Keratinocyte (primary cell): ENCODE results near the gene EP300. TPM values are rescaled to one million over a fixed set of nuclear protein-coding genes. Genes with fewer than 3 reads are reported as not detected.

Experiments
- DNase-seq: peaks from one replicate; pipeline ENCODE4 v3.0.0-alpha.2; 2011; ENCODE audit warnings: low read depth, missing footprints, low spot score
- FAIRE-seq: peaks from 2 replicates; lab custom pipeline; 2011; peaks lifted over from hg19 to GRCh38; lab: Jason Lieb, UNC
- H2AFZ ChIP-seq: 2 replicates; pipeline ENCODE4 v1.6.0; 2012; ENCODE audit warnings: low read length, control low read depth, inconsistent platforms; ENCODE audit not compliant: control insufficient read depth
- H3K27ac ChIP-seq: 2 replicates; pipeline ENCODE4 v1.5.1; 2011; ENCODE audit warnings: low read length; ENCODE audit not compliant: control insufficient read depth, insufficient read depth
- H3K27me3 ChIP-seq: 3 replicates; pipeline ENCODE4 v1.6.0; 2011; ENCODE audit warnings: low read length; ENCODE audit not compliant: control insufficient read depth, insufficient read depth; ENCODE audit errors: extremely low read depth
- H3K36me3 ChIP-seq, 2 experiments: 2 replicates in 1 of 2; 3 replicates in 1 of 2; pipeline ENCODE4 v1.5.1; 2011; ENCODE audit warnings: low read length in 2 of 2, mild to moderate bottlenecking in 1 of 2; ENCODE audit not compliant: control insufficient read depth in 2 of 2, insufficient read depth in 2 of 2; ENCODE audit errors: extremely low read depth in 1 of 2
- H3K4me1 ChIP-seq: 3 replicates; pipeline ENCODE4 v1.5.1; 2011; ENCODE audit warnings: low read length; ENCODE audit not compliant: control insufficient read depth, insufficient read depth; ENCODE audit errors: extremely low read depth
- H3K4me2 ChIP-seq: 3 replicates; pipeline ENCODE4 v1.6.0; 2011; ENCODE audit warnings: low read depth, low read length; ENCODE audit not compliant: control insufficient read depth, insufficient read depth; ENCODE audit errors: extremely low read depth
- H3K4me3 ChIP-seq, 3 experiments: fragments of 200-600 bp in 1 of 3; sonication (generic) in 1 of 3; 2 replicates in 2 of 3; 3 replicates in 1 of 3; pipeline ENCODE4 v1.5.1; 2011 to 2016; ENCODE audit warnings: low read length in 3 of 3, mild to moderate bottlenecking in 3 of 3, control low read depth in 2 of 3, inconsistent platforms in 1 of 3, low read depth in 1 of 3, mixed read lengths in 1 of 3, mixed run types in 1 of 3, moderate library complexity in 1 of 3; ENCODE audit not compliant: control insufficient read depth in 2 of 3, insufficient read depth in 2 of 3; ENCODE audit errors: extremely low read depth in 1 of 3
- H3K79me2 ChIP-seq: 2 replicates; pipeline ENCODE4 v1.6.0; 2012; ENCODE audit warnings: low read length; ENCODE audit not compliant: control insufficient read depth, insufficient read depth
- H3K9ac ChIP-seq: 3 replicates; pipeline ENCODE4 v1.6.0; 2011; ENCODE audit warnings: low read length; ENCODE audit not compliant: control insufficient read depth, insufficient read depth; ENCODE audit errors: extremely low read depth
- H3K9me1 ChIP-seq: 3 replicates; pipeline ENCODE4 v1.6.0; 2011; ENCODE audit warnings: low read length; ENCODE audit not compliant: control insufficient read depth, insufficient read depth; ENCODE audit errors: extremely low read depth
- H3K9me3 ChIP-seq: 2 replicates; pipeline ENCODE4 v1.5.1; 2012; ENCODE audit warnings: low read depth, low read length; ENCODE audit not compliant: control insufficient read depth
- H4K20me1 ChIP-seq: 3 replicates; pipeline ENCODE4 v1.6.0; 2011; ENCODE audit warnings: low read length; ENCODE audit not compliant: control insufficient read depth, insufficient read depth; ENCODE audit errors: extremely low read depth
- CTCF ChIP-seq, 3 experiments: IDR thresholded peaks in 1 of 3; conservative IDR thresholded peaks in 1 of 3; optimal IDR thresholded peaks in 1 of 3; 2 replicates in 2 of 3; 3 replicates in 1 of 3; pipeline versions ENCODE3 to v1.5.1; 2011; ENCODE audit warnings: low read length in 3 of 3, mild to moderate bottlenecking in 3 of 3, moderate library complexity in 2 of 3, control low read depth in 1 of 3, inconsistent platforms in 1 of 3; ENCODE audit not compliant: insufficient read depth in 2 of 3; ENCODE audit errors: extremely low read depth in 1 of 3
- EZH2 ChIP-seq: IDR thresholded peaks from one replicate; pipeline ENCODE4 v1.6.1; 2012; ENCODE audit warnings: inconsistent platforms, mild to moderate bottlenecking, low read length, moderate library complexity
- dilution Hi-C: fragments of 300-500 bp; cut with MboI; formaldehyde crosslinking; loops from one replicate; pipeline ENCODE4 v1.7.0; 2020; ENCODE audit warnings: low sequenced_read_pairs; ENCODE audit not compliant: extremely low pct_ligation_motif_present
- polyA plus RNA-seq, 5 experiments: library from polyadenylated mRNA; depleted of rRNA in 3 of 5; stranded (reverse) in 3 of 5; stranded (forward) in 1 of 5; unstranded in 1 of 5; fragments of >200 nt; gene quantifications; 1 replicate in 1 of 5; 2 replicates in 3 of 5; 3 replicates in 1 of 5; pipeline versions ENCODE4 v1.2.1 to v1.2.3, GENCODE V29; 2011 to 2012; ENCODE audit warnings: missing spikeins in 2 of 5, low read depth in 1 of 5, low replicate concordance in 1 of 5
- small RNA-seq, 3 experiments: library from RNA; depleted of rRNA; stranded (forward); fragments of <200 nt; gene quantifications; one replicate each; pipeline ENCODE3, GENCODE V24; 2012; ENCODE audit warnings: low read depth in 3 of 3, low replicate concordance in 1 of 3; ENCODE audit not compliant: insufficient read length in 3 of 3

The EP300 gene
- polyA plus RNA-seq, 1 donor (not counting 4 experiments of a cell fraction or from before 2014, with no cell fraction given), result 10.5 TPM

GRCh38 chr22:41229215-41229614 lies 136.8 kb downstream of the EP300 start:
- dilution Hi-C loops, result no loop called here
- no peak overlapping the region for H3K9ac ChIP-seq
- no peak for DNase-seq
- H3K9me3 ChIP-seq, result no peaks in the 10 kb centered on the region
- no peak overlapping the region for H3K4me2 ChIP-seq
- H3K4me3 ChIP-seq, result no peak overlapping the region
- peaks cover 33 to 37% of the 10 kb centered on the region in 2 experiments for H3K36me3 ChIP-seq
- no peaks in the 10 kb centered on the region for H3K79me2 ChIP-seq
- peaks cover 2% of the 10 kb centered on the region for H3K4me1 ChIP-seq
- FAIRE-seq, result no peak
- H3K27ac ChIP-seq, result no peak overlapping the region
- no peaks in the 10 kb centered on the region for H4K20me1 ChIP-seq
- TF ChIP-seq CTCF (optimal IDR thresholded peaks at IDR 0.05 in 1 of 3, IDR thresholded peaks at IDR 0.05 in 1 of 3, conservative IDR thresholded peaks at IDR 0.05 in 1 of 3; ENCODE audit: extremely low read depth in 1 of 3, insufficient read depth in 2 of 3, low read length in 3 of 3), result no peak
- no peak for TF ChIP-seq EZH2
- no peak overlapping the region for H2AFZ ChIP-seq
- no peaks in the 10 kb centered on the region for H3K27me3 ChIP-seq
- no peaks in the 10 kb centered on the region for H3K9me1 ChIP-seq

Small RNA genes within 50 kb of the gene (small RNA-seq; reads per million reads assigned to genes)
- gene RF00019 (0 reads per million in 3 experiments), gene RNU6-375P (0 reads per million in 3 experiments)

Other genes starting within 250 kb of the EP300 start
- 111 to 185 TPM (median 166 TPM) in 3 replicates for gene ST13, start 236.0 kb upstream of the EP300 start, polyA plus RNA-seq
- gene XPNPEP3, start 235.4 kb upstream of the EP300 start, polyA plus RNA-seq, result 18.0 to 27.6 TPM (median 21.1 TPM) in 3 replicates
- not detected in 3 replicates for gene DNAJB7, start 230.5 kb upstream of the EP300 start, polyA plus RNA-seq
- gene RBX1, start 141.2 kb upstream of the EP300 start, polyA plus RNA-seq, result 81.5 to 143 TPM (median 104 TPM) in 3 replicates
- 16.7 to 24.8 TPM (median 18.1 TPM) in 3 replicates for gene L3MBTL2, start 112.7 kb downstream of the EP300 start, polyA plus RNA-seq
- 0.16 to 0.26 TPM (median 0.26 TPM) in 3 replicates for gene CHADL, start 148.3 kb downstream of the EP300 start, polyA plus RNA-seq
- 85.9 to 119 TPM (median 108 TPM) in 3 replicates for gene RANGAP1, start 193.6 kb downstream of the EP300 start, polyA plus RNA-seq
- 24.2 to 31.9 TPM (median 25.5 TPM) in 3 replicates for gene ZC3H7B, start 208.9 kb downstream of the EP300 start, polyA plus RNA-seq